Naive thymus-derived CD8-positive, alpha-beta T cell (primary cell): ENCODE data around the gene LHX2. TPM values are rescaled to one million over a fixed set of nuclear protein-coding genes. Genes with fewer than 3 reads are reported as not detected.

ENCODE experiments used
- ATAC-seq, 2 donors: fragments of 150-1000 bp; cut with Tn5 transposase in 1 of 2; sonication (Bioruptor Pico), chemical (Tn5 transposase) in 1 of 2; 1 replicate in 1 of 2; 2 replicates in 1 of 2; pipeline ENCODE4 v1.10.0; 2021; ENCODE audit warnings: mild to moderate bottlenecking in 2 of 2, moderate library complexity in 2 of 2
- POLR2A ChIA-PET: fragments of 350-600 bp; sonication (Branson Sonifier 250); formaldehyde crosslinking; loops from one replicate; lab custom pipeline; 2021; ENCODE audit warnings: antibody characterized with exemption; lab: Charles Lee
- DNase-seq, 10 donors: peaks; one replicate each; pipeline versions ENCODE4 v3.0.0 to v3.0.0-alpha.2; 2020 to 2022
- H3K27ac Mint-ChIP-seq, 10 donors: one replicate each; pipeline ENCODE4 v1.8.0; 2020 to 2022; ENCODE audit warnings: mild to moderate bottlenecking in 10 of 10, mixed read lengths in 10 of 10, moderate library complexity in 4 of 10, inconsistent platforms in 1 of 10
- H3K27me3 Mint-ChIP-seq, 5 donors: one replicate each; pipeline ENCODE4 v1.8.0; 2021 to 2022; ENCODE audit warnings: mixed read lengths in 5 of 5
- H3K36me3 Mint-ChIP-seq, 3 donors: one replicate each; pipeline ENCODE4 v1.8.0; 2020 to 2022; ENCODE audit warnings: mixed read lengths in 3 of 3, mild to moderate bottlenecking in 2 of 3, inconsistent platforms in 1 of 3
- H3K4me1 Mint-ChIP-seq, 4 donors: one replicate each; pipeline ENCODE4 v1.8.0; 2021 to 2022; ENCODE audit warnings: mixed read lengths in 4 of 4
- H3K4me3 Mint-ChIP-seq, 10 donors: one replicate each; pipeline ENCODE4 v1.8.0; 2020 to 2022; ENCODE audit warnings: mild to moderate bottlenecking in 10 of 10, mixed read lengths in 10 of 10, moderate library complexity in 6 of 10, inconsistent platforms in 1 of 10
- H3K9me3 Mint-ChIP-seq, 9 donors: one replicate each; pipeline ENCODE4 v1.8.0; 2020 to 2022; ENCODE audit warnings: mixed read lengths in 9 of 9, mild to moderate bottlenecking in 3 of 9, inconsistent platforms in 1 of 9, moderate library complexity in 1 of 9
- polyA plus RNA-seq, 3 donors: library from polyadenylated mRNA; unstranded; fragments of 300-500 nt; fragmentation: Illumina TruSeq; gene quantifications; one replicate each; pipeline ENCODE4 v1.2.3, GENCODE V29; 2021
- total RNA-seq, 8 experiments: library from RNA in 2 of 8; stranded (reverse) in 2 of 8; gene quantifications; one replicate each; pipeline ENCODE4 v1.2.3 and lab custom pipeline; 2021 to 2026

LHX2 gene
- total and polyA plus RNA-seq, 5 experiments from 2014 or later, result not detected

DNA sequence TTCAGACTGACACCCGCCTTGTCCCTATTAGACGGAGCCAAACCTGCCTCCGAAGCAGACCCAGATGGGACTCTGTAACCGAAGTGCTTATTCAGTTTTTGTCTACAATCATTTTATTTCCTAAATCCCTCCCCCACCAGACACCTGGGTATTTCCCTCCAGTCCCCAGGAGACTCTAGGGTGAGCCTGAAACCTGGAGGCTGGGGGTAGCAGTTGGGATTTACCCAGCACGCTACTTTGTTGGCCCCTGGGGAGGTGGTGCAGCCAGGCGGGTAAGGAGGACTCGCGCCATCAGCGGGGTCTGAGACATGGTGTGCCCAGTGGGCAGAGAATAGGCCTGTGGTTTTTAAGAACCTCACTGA is 1.3 kb upstream of the LHX2 start:
- Mint-ChIP-seq H3K9me3 (peaks cover 0 to 6% (median 0%) of the 10 kb centered on the region in 9 donors), H3K27ac (peak overlapping the region in 1 of 10 donors; percentile 9), H3K4me1 (peaks cover 15 to 43% (median 35%) of the 10 kb centered on the region in 4 donors), H3K27me3 (peaks cover 49 to 84% (median 63%) of the 10 kb centered on the region in 5 donors), H3K36me3 (no peaks in the 10 kb centered on the region), H3K4me3 (peak overlapping the region in 9 of 10 donors; percentile 15 to 70 (median 50))
- ATAC-seq, result no peak
- DNase-seq, result no peak
- POLR2A ChIA-PET, result no interaction called here

DNA sequence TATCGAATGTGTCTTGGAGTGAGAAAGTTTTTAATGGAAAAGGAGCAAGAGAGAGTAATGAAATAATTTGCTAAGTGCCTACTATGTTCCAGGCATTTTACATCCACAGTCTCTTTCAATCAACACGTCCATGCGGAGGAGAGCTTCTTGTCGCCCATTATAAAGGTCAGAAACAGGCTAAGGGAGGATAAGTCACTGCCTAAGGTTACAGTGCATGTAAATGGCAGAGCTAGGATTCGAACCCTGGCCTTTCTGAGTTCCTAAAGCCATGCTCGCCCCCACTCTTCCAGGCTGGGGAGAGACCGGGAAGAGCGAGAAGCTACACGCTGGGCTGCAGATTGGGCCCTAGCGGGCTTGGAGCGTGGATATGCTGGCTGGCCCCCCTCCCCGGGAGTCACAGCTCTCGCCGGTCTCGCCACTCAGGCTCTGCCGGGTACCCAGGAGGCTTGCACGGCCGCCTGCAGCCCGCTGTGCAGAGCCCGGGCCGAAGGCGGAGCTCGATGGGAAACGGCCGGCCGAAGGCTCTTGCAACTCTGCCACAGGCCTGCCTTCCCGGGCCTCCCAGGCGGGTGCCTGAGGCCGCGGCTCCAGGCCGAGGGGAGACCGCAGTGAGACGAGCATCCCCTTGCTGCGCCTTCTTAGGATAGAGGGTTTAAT is 775 bp upstream of the LHX2 start:
- Mint-ChIP-seq H3K9me3 (peaks cover 0 to 5% (median 0%) of the 10 kb centered on the region in 9 donors), H3K4me3 (peak overlapping the region in 8 of 10 donors; percentile 15 to 70 (median 48)), H3K4me1 (peaks cover 17 to 48% (median 39%) of the 10 kb centered on the region in 4 donors), H3K27ac (no peak overlapping the region), H3K36me3 (peaks cover 0 to 4% (median 0%) of the 10 kb centered on the region in 3 donors), H3K27me3 (peaks cover 48 to 84% (median 63%) of the 10 kb centered on the region in 5 donors)
- no peak for ATAC-seq
- DNase-seq, result peak in 1 of 10 donors; percentile 13
- POLR2A ChIA-PET, result no interaction called here

DNA sequence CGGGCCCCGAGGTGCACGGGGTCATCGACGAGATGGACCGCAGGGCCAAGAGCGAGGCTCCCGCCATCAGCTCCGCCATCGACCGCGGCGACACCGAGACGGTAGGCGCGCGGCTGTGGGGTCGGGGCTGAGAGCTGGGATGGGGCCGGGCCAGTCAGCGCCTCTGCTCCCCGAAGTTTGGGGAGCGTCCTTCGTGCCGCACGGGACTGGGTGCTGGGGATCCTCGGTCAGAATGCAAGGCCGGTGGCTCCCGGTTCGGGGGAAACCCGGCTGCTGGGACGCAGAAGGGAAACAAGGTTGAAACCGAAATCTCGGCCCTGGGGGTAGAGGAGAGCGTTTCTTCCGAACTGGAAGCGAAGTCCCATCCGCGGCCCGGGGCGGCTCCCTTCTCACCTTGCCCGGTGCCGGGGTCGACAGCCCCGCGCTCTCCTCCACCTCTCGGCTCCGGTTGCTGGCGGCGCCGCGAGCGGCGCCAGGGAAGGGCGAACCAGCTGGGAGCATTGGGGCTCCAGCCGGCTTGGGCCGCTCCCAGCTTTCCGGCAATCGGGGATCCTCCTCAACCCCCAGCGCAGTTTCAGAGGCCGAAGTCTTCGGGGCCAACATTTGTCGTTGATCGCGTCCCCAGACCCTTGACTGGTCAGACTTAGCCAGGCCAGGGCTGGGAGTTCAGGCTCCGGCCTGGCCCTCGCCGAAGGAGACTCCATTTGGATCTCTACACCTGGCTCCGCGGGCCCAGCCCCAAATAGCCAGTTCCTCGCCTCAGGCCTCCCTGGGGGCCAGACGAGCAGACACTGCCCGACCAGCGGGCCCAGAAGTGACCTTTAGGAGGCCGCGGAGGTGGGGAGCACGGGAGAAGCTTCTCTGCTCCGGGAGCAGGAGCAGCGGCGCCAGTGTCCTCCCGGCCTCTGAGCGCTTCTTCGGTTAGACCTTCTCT is 1.1 kb downstream of the LHX2 start:
- no peak overlapping the region for H3K27ac Mint-ChIP-seq
- no peak for ATAC-seq
- peaks cover 43 to 84% (median 55%) of the 10 kb centered on the region in 5 donors for H3K27me3 Mint-ChIP-seq
- peak in 1 of 10 donors; percentile 31 for DNase-seq
- peak overlapping the region in 7 of 10 donors; percentile 29 to 58 (median 48) for H3K4me3 Mint-ChIP-seq
- peaks cover 25 to 61% (median 52%) of the 10 kb centered on the region in 4 donors for H3K4me1 Mint-ChIP-seq
- POLR2A ChIA-PET, result no interaction called here
- H3K9me3 Mint-ChIP-seq, result peaks cover 0 to 7% (median 0%) of the 10 kb centered on the region in 9 donors
- peaks cover 0 to 11% (median 3%) of the 10 kb centered on the region in 3 donors for H3K36me3 Mint-ChIP-seq

DNA sequence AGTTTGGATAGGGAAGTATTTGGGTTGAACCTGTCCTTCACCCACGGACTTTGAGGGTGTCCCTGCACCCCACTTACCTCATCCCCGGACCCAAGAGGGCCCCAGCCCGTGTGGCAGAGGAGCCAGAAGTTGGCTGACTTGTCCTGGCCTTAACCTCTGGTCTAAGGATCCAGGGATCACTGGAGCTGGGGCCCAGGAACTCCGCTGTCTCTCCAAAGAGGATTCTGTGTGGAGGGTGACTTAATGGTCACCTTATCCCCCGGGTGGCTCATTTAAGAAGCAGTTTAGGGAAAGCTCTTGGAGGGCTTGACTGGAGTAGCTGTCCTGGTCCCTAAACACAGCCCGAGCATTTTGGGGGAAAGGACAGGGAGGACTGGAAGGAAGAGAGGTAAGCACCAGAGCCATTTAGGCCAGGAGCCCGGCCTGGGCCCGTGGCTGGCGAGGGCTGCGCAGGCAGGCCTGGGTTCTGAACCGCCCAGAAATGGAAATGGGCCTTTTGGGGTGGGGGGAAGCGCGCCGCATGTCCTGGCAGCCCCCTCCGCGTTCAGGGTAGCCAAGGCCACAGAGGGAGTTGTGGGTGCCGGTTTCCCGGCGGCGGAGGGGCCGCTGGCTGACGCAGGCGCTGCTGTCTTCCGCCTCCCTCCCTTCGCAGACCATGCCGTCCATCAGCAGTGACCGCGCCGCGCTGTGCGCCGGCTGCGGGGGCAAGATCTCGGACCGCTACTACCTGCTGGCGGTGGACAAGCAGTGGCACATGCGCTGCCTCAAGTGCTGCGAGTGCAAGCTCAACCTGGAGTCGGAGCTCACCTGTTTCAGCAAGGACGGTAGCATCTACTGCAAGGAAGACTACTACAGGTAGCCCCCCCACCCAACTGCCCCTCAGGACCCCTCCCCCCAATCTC is 2.0 kb downstream of the LHX2 start:
- H3K4me1 Mint-ChIP-seq, result peaks cover 22 to 59% (median 51%) of the 10 kb centered on the region in 4 donors
- no peak overlapping the region for H3K27ac Mint-ChIP-seq
- ATAC-seq (no peak), DNase-seq (peak in 1 of 10 donors; percentile 14)
- POLR2A ChIA-PET, result no interaction called here
- peaks cover 38 to 82% (median 52%) of the 10 kb centered on the region in 5 donors for H3K27me3 Mint-ChIP-seq
- peak overlapping the region in 9 of 10 donors; percentile 4 to 67 (median 48) for H3K4me3 Mint-ChIP-seq
- peaks cover 0 to 11% (median 3%) of the 10 kb centered on the region in 3 donors for H3K36me3 Mint-ChIP-seq
- H3K9me3 Mint-ChIP-seq, result peaks cover 0 to 4% (median 0%) of the 10 kb centered on the region in 9 donors

DNA sequence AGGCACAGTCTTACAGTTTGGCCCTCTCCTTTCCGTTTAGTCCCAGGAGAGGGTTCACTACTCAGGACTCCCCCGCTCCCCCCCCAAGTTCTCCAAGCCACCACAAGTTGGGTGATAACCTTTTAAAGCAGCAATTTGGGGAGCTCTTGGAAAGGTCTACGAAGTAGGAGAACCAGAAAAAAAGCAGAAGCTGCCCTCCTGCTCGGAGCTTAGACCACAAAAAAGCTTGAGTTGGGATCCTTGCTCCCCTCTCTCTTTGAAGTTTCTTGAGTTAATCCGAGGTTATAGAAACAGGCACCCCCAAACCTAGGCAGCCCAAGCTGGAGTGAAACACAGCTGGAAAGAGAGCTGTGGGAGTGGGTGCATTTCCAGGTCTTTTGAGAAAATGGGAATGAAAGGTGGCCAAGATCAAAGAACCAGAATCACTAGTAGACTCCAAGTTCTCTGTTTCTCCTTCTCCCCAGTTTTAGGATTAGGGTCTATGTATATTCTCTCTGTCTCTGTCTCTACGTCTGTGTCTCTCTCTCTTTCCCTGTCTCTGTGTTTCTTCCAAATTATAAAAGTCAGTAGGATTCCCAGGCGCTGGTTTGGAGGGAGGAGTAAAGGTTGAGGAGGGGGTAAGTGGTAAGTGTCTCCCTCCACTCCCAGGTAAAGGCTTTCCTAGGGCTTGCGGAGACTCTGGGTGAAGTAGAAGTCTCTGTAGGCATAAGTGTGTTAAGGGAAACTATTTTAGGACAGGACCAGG is 2.8 kb downstream of the LHX2 start:
- peak in 1 of 10 donors; percentile 37 for DNase-seq
- peaks cover 21 to 59% (median 46%) of the 10 kb centered on the region in 4 donors for H3K4me1 Mint-ChIP-seq
- peaks cover 0 to 4% (median 0%) of the 10 kb centered on the region in 9 donors for H3K9me3 Mint-ChIP-seq
- POLR2A ChIA-PET, result no interaction called here
- H3K27me3 Mint-ChIP-seq, result peaks cover 35 to 82% (median 53%) of the 10 kb centered on the region in 5 donors
- no peak overlapping the region for H3K27ac Mint-ChIP-seq
- H3K4me3 Mint-ChIP-seq, result peak overlapping the region in 6 of 10 donors; percentile 3 to 68 (median 44)
- H3K36me3 Mint-ChIP-seq, result peaks cover 0 to 11% (median 3%) of the 10 kb centered on the region in 3 donors
- ATAC-seq, result no peak

DNA sequence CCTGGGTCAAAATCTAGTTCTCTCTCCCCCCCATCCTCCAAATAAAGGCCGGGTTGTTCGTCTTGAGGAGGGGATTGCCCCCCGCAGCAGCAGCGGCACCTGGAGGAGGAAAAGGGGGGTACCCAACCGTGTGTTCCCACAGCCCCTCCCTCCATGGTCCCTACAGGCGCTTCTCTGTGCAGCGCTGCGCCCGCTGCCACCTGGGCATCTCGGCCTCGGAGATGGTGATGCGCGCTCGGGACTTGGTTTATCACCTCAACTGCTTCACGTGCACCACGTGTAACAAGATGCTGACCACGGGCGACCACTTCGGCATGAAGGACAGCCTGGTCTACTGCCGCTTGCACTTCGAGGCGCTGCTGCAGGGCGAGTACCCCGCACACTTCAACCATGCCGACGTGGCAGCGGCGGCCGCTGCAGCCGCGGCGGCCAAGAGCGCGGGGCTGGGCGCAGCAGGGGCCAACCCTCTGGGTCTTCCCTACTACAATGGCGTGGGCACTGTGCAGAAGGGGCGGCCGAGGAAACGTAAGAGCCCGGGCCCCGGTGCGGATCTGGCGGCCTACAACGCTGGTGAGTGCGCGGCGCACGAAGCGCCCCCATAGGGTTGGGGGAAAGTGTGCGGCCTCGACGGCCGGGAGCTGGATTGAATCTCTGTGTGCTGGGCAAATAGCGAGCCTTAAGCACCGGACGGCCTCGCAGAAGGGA is 3.5 kb downstream of the LHX2 start:
- Mint-ChIP-seq H3K9me3 (peaks cover 0 to 4% (median 0%) of the 10 kb centered on the region in 9 donors), H3K4me3 (peak overlapping the region in 8 of 10 donors; percentile 19 to 80 (median 62)), H3K4me1 (peaks cover 18 to 54% (median 41%) of the 10 kb centered on the region in 4 donors), H3K36me3 (peaks cover 0 to 11% (median 3%) of the 10 kb centered on the region in 3 donors), H3K27ac (no peak overlapping the region), H3K27me3 (peaks cover 31 to 82% (median 49%) of the 10 kb centered on the region in 5 donors)
- ATAC-seq, result no peak
- POLR2A ChIA-PET, result no interaction called here
- peak in 1 of 10 donors; percentile 50 for DNase-seq

DNA sequence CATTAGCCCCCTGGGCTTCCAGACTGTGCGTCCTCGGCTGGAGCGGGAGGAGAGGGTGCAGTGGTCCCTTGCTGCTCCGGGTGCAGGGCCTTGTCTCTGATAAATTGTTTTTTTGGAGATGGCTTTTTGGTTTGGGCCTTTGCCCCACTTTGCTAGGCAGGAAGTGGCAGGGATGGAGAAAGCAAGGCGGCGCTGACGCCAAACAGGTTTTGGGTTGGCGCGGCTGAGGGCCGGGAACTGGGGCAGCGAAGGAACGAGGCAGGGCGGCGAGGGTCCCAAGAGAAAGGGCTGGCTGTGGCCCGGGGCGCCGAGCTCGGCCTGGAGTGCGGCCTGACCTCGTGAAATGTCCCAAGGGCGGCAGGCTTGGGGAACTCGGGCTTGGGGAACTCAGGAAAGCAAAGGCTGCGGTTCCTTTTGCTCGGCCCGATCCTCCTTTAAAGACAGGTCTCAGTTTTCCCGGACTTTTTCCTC is 4.1 kb downstream of the LHX2 start:
- Mint-ChIP-seq H3K9me3 (peaks cover 0 to 4% (median 0%) of the 10 kb centered on the region in 9 donors), H3K4me3 (peak overlapping the region; percentile 16 to 80 (median 60)), H3K4me1 (peaks cover 15 to 55% (median 39%) of the 10 kb centered on the region in 4 donors), H3K27ac (no peak overlapping the region), H3K27me3 (peaks cover 31 to 82% (median 49%) of the 10 kb centered on the region in 5 donors), H3K36me3 (peaks cover 0 to 11% (median 3%) of the 10 kb centered on the region in 3 donors)
- peak in 1 of 10 donors; percentile 35 for DNase-seq
- no peak for ATAC-seq
- POLR2A ChIA-PET, result no interaction called here

DNA sequence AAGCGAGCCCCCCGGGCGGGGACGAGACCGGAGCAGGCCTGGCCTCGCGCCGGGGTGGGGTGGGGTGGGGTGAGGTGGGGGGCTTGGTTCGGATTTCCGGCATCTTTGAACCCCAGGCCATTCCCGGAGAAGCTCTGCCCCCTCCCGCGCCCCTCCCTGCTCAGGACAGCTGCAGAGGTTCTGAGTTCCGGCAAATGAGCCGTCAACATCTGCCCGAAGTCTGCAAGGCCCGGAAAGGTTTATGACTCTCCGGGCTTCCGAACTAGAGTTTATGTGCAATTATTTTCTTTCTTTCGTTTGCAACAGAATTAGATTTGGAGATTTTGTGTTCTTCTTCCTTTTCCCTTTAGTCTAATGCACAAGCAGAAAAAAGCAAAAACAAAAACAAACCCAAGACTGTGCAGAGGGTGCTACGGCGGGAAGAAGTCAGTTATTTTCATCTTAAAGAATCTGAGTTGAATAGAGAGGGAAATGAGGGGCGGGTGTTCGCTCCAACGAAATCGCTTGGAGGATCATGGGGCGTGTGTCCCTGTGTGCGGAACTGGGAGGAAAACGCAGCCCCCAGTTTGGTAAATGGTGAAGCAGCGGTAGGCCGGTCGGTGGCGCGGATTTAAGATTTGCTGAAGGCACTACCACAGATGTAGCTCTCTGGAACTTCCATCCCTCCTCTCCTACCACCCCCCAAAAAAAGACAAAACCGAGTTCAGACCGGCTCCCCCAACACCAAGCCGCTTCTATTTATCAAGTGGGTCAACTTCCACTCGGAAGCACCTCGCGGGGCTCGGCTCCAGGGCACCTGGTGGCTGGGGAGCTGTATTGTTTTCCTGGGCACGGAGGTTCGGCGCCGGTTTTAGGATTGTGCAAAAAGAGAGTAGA is 4.8 kb downstream of the LHX2 start:
- Mint-ChIP-seq H3K4me3 (peak overlapping the region; percentile 71 to 94 (median 83)), H3K4me1 (peaks cover 17 to 58% (median 43%) of the 10 kb centered on the region in 4 donors), H3K27ac (peak overlapping the region in 2 of 10 donors; percentile 45 to 46), H3K9me3 (peaks cover 0 to 4% (median 0%) of the 10 kb centered on the region in 9 donors), H3K27me3 (peaks cover 34 to 81% (median 56%) of the 10 kb centered on the region in 5 donors), H3K36me3 (peaks cover 0 to 12% (median 5%) of the 10 kb centered on the region in 3 donors)
- DNase-seq (no peak), ATAC-seq (no peak)
- POLR2A ChIA-PET, result no interaction called here

DNA sequence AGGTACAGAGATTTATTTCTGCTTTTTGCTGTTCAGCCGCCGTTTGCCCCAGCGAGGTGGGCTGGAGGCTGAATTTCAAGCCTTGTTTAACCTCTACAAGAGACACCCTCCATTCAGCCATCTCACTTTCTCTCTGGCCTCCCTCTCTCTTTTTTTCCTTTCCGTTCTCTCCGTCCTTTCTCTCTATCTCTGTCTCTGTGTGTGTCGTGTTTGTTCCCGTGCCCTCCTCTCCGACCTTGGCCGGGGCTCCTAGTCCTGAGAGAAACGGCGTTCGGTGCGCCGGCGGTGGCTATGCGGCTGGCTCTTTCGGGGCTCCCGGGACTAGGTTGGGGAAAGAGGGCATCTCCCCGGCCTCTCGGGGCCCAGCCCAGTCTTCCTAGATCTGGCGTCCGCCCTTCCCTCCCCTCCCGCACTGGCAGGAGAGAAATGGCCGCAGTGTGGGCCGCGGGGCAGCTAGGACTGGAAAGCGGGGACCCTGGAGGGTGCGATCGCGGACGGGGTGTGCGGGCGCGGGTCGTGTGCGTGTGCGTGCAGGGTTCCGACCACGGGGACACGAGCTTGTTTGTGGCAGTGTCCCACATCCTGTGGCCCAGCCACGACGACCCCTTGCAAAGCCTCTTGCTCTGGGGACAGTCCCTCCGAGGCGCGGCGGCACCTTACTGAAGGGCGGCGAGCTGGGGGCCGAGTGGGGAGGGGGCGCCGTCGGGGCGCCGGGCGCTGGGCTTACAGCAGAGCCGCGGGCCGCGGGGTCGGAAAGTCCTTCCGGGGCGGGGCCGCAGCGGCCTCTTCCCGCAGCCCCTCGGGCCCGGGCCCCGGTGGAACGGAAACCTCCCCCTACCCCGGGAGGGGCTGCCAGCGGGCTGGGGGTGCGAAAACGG is 5.7 kb downstream of the LHX2 start:
- H3K27me3 Mint-ChIP-seq, result peaks cover 42 to 86% (median 65%) of the 10 kb centered on the region in 5 donors
- H3K36me3 Mint-ChIP-seq, result peaks cover 0 to 13% (median 5%) of the 10 kb centered on the region in 3 donors
- H3K9me3 Mint-ChIP-seq, result peaks cover 0 to 6% (median 0%) of the 10 kb centered on the region in 9 donors
- ATAC-seq (no peak), DNase-seq (no peak)
- peak overlapping the region in 1 of 10 donors; percentile 45 for H3K27ac Mint-ChIP-seq
- H3K4me3 Mint-ChIP-seq, result peak overlapping the region; percentile 71 to 94 (median 83)
- POLR2A ChIA-PET, result interaction anchor here (0.6 to 1.2 kb wide), 2 partner anchors 10 to 388 kb away, joined by 3 read pairs; no protein-coding TSS in a partner anchor
- peaks cover 22 to 60% (median 49%) of the 10 kb centered on the region in 4 donors for H3K4me1 Mint-ChIP-seq
